Keratinocyte (primary cell): ENCODE data around the gene RMND5A. TPM values are rescaled to one million over a fixed set of nuclear protein-coding genes. Genes with fewer than 3 reads are reported as not detected.

Experiments used
- DNase-seq: peaks from one replicate; pipeline ENCODE4 v3.0.0-alpha.2; 2011; ENCODE audit warnings: low read depth, missing footprints, low spot score
- FAIRE-seq: peaks from 2 replicates; lab custom pipeline; 2011; peaks lifted over from hg19 to GRCh38; lab: Jason Lieb, UNC
- H2AFZ ChIP-seq: 2 replicates; pipeline ENCODE4 v1.6.0; 2012; ENCODE audit warnings: low read length, control low read depth, inconsistent platforms; ENCODE audit not compliant: control insufficient read depth
- H3K27ac ChIP-seq: 2 replicates; pipeline ENCODE4 v1.5.1; 2011; ENCODE audit warnings: low read length; ENCODE audit not compliant: control insufficient read depth, insufficient read depth
- H3K27me3 ChIP-seq: 3 replicates; pipeline ENCODE4 v1.6.0; 2011; ENCODE audit warnings: low read length; ENCODE audit not compliant: control insufficient read depth, insufficient read depth; ENCODE audit errors: extremely low read depth
- H3K36me3 ChIP-seq, 2 experiments: 2 replicates in 1 of 2; 3 replicates in 1 of 2; pipeline ENCODE4 v1.5.1; 2011; ENCODE audit warnings: low read length in 2 of 2, mild to moderate bottlenecking in 1 of 2; ENCODE audit not compliant: control insufficient read depth in 2 of 2, insufficient read depth in 2 of 2; ENCODE audit errors: extremely low read depth in 1 of 2
- H3K4me1 ChIP-seq: 3 replicates; pipeline ENCODE4 v1.5.1; 2011; ENCODE audit warnings: low read length; ENCODE audit not compliant: control insufficient read depth, insufficient read depth; ENCODE audit errors: extremely low read depth
- H3K4me2 ChIP-seq: 3 replicates; pipeline ENCODE4 v1.6.0; 2011; ENCODE audit warnings: low read depth, low read length; ENCODE audit not compliant: control insufficient read depth, insufficient read depth; ENCODE audit errors: extremely low read depth
- H3K4me3 ChIP-seq, 3 experiments: fragments of 200-600 bp in 1 of 3; sonication (generic) in 1 of 3; 2 replicates in 2 of 3; 3 replicates in 1 of 3; pipeline ENCODE4 v1.5.1; 2011 to 2016; ENCODE audit warnings: low read length in 3 of 3, mild to moderate bottlenecking in 3 of 3, control low read depth in 2 of 3, inconsistent platforms in 1 of 3, low read depth in 1 of 3, mixed read lengths in 1 of 3, mixed run types in 1 of 3, moderate library complexity in 1 of 3; ENCODE audit not compliant: control insufficient read depth in 2 of 3, insufficient read depth in 2 of 3; ENCODE audit errors: extremely low read depth in 1 of 3
- H3K79me2 ChIP-seq: 2 replicates; pipeline ENCODE4 v1.6.0; 2012; ENCODE audit warnings: low read length; ENCODE audit not compliant: control insufficient read depth, insufficient read depth
- H3K9ac ChIP-seq: 3 replicates; pipeline ENCODE4 v1.6.0; 2011; ENCODE audit warnings: low read length; ENCODE audit not compliant: control insufficient read depth, insufficient read depth; ENCODE audit errors: extremely low read depth
- H3K9me1 ChIP-seq: 3 replicates; pipeline ENCODE4 v1.6.0; 2011; ENCODE audit warnings: low read length; ENCODE audit not compliant: control insufficient read depth, insufficient read depth; ENCODE audit errors: extremely low read depth
- H3K9me3 ChIP-seq: 2 replicates; pipeline ENCODE4 v1.5.1; 2012; ENCODE audit warnings: low read depth, low read length; ENCODE audit not compliant: control insufficient read depth
- H4K20me1 ChIP-seq: 3 replicates; pipeline ENCODE4 v1.6.0; 2011; ENCODE audit warnings: low read length; ENCODE audit not compliant: control insufficient read depth, insufficient read depth; ENCODE audit errors: extremely low read depth
- CTCF ChIP-seq, 3 experiments: IDR thresholded peaks in 1 of 3; conservative IDR thresholded peaks in 1 of 3; optimal IDR thresholded peaks in 1 of 3; 2 replicates in 2 of 3; 3 replicates in 1 of 3; pipeline versions ENCODE3 to v1.5.1; 2011; ENCODE audit warnings: low read length in 3 of 3, mild to moderate bottlenecking in 3 of 3, moderate library complexity in 2 of 3, control low read depth in 1 of 3, inconsistent platforms in 1 of 3; ENCODE audit not compliant: insufficient read depth in 2 of 3; ENCODE audit errors: extremely low read depth in 1 of 3
- EZH2 ChIP-seq: IDR thresholded peaks from one replicate; pipeline ENCODE4 v1.6.1; 2012; ENCODE audit warnings: inconsistent platforms, mild to moderate bottlenecking, low read length, moderate library complexity
- dilution Hi-C: fragments of 300-500 bp; cut with MboI; formaldehyde crosslinking; loops from one replicate; pipeline ENCODE4 v1.7.0; 2020; ENCODE audit warnings: low sequenced_read_pairs; ENCODE audit not compliant: extremely low pct_ligation_motif_present
- polyA plus RNA-seq, 5 experiments: library from polyadenylated mRNA; depleted of rRNA in 3 of 5; stranded (reverse) in 3 of 5; stranded (forward) in 1 of 5; unstranded in 1 of 5; fragments of >200 nt; gene quantifications; 1 replicate in 1 of 5; 2 replicates in 3 of 5; 3 replicates in 1 of 5; pipeline versions ENCODE4 v1.2.1 to v1.2.3, GENCODE V29; 2011 to 2012; ENCODE audit warnings: missing spikeins in 2 of 5, low read depth in 1 of 5, low replicate concordance in 1 of 5

Gene RMND5A
- polyA plus RNA-seq, 1 donor (not counting 4 experiments of a cell fraction or from before 2014, with no cell fraction given), result 26.0 TPM

- no peaks in the 10 kb centered on the region for H3K79me2 ChIP-seq
- DNase-seq, result peak; percentile 71
- no peak overlapping the region for H3K4me3 ChIP-seq
- no peaks in the 10 kb centered on the region for H3K27me3 ChIP-seq
- dilution Hi-C loops, result no loop called here
- H3K4me2 ChIP-seq, result no peak overlapping the region
- peak overlapping the region; percentile 55 for H3K27ac ChIP-seq
- H3K36me3 ChIP-seq, result no peaks in the 10 kb centered on the region
- peaks cover 7% of the 10 kb centered on the region for H3K4me1 ChIP-seq
- H3K9ac ChIP-seq, result no peak overlapping the region
- FAIRE-seq, result peak; percentile 76
- no peak overlapping the region for H2AFZ ChIP-seq
- H3K9me1 ChIP-seq, result no peaks in the 10 kb centered on the region
- H4K20me1 ChIP-seq, result no peaks in the 10 kb centered on the region
- H3K9me3 ChIP-seq, result peaks cover 4% of the 10 kb centered on the region
- TF ChIP-seq EZH2 (no peak), CTCF (optimal IDR thresholded peaks at IDR 0.05 in 1 of 3, IDR thresholded peaks at IDR 0.05 in 1 of 3, conservative IDR thresholded peaks at IDR 0.05 in 1 of 3; ENCODE audit: extremely low read depth in 1 of 3, insufficient read depth in 2 of 3, low read length in 3 of 3) (no peak)
Measured at GRCh38 chr2:86695053-86695691, 24.9 kb upstream of the RMND5A start.

- Histone ChIP-seq H3K36me3 (no peaks in the 10 kb centered on the region), H3K79me2 (no peaks in the 10 kb centered on the region), H3K4me1 (peaks cover 7% of the 10 kb centered on the region), H2AFZ (peak overlapping the region; percentile 77), H3K9ac (no peak overlapping the region), H3K27ac (no peak overlapping the region), H3K4me3 (no peak overlapping the region), H4K20me1 (no peaks in the 10 kb centered on the region), H3K27me3 (no peaks in the 10 kb centered on the region), H3K9me3 (peaks cover 4% of the 10 kb centered on the region), H3K9me1 (no peaks in the 10 kb centered on the region), H3K4me2 (peak overlapping the region; percentile 6)
- no peak for DNase-seq
- FAIRE-seq, result peak; percentile 75
- dilution Hi-C loops, result no loop called here
- TF ChIP-seq EZH2 (no peak), CTCF (optimal IDR thresholded peaks at IDR 0.05 in 1 of 3, IDR thresholded peaks at IDR 0.05 in 1 of 3, conservative IDR thresholded peaks at IDR 0.05 in 1 of 3; ENCODE audit: extremely low read depth in 1 of 3, insufficient read depth in 2 of 3, low read length in 3 of 3) (no peak)
Measured at GRCh38 chr2:86697551-86698104, 22.5 kb upstream of the RMND5A start.
